Stimulated activated CD4-positive, alpha-beta T cell treated with anti-CD3 and anti-CD28 coated beads, Interleukin-12 subunit alpha, Interleukin-12 subunit beta, amount 100 ng/mL, for 4 hours (primary cell): Measurements from ENCODE around the gene FIBCD1.

ENCODE experiments used
- DNase-seq: peaks from one replicate; pipeline ENCODE4 v3.0.0-alpha.2; 2020

The FIBCD1 gene

DNA sequence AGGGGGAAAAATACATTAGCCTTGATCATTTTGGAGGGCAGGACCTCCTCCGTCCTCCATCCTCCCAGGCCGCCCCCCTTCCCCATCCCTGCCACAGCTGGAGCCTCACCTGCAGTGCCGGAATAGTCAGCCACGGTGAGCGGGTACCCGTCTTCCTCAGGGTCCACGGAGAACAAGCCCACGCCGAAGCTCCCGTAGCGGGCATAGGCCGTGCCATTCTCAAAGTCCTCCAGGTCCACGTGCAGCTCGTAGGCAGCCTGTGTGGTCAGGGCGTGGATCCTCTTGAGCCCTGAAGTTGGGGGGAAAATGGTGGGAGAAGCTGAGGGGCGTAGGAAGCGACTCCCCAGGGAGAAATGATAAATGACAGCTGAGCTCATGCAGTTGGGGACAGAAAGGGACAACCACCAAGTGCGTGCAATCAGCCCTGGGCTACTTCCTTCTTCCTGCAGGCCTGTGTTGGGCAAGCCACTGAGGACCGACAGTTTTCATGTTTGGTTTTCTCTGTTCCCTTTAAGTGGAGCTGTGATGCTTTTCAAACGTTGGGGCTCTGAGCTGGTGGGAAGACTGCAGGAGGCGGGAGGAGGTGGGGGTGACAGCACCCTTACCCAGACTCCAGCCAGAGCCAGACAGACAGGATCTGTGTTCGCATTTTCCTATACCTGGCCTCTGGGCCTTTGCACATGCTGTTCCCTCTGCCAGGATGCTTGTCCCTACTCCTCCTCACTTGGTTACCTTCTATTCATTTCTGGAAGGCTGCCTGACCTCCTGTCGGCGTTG, 33.7 kb downstream of the FIBCD1 start:
- no peak for DNase-seq

DNA sequence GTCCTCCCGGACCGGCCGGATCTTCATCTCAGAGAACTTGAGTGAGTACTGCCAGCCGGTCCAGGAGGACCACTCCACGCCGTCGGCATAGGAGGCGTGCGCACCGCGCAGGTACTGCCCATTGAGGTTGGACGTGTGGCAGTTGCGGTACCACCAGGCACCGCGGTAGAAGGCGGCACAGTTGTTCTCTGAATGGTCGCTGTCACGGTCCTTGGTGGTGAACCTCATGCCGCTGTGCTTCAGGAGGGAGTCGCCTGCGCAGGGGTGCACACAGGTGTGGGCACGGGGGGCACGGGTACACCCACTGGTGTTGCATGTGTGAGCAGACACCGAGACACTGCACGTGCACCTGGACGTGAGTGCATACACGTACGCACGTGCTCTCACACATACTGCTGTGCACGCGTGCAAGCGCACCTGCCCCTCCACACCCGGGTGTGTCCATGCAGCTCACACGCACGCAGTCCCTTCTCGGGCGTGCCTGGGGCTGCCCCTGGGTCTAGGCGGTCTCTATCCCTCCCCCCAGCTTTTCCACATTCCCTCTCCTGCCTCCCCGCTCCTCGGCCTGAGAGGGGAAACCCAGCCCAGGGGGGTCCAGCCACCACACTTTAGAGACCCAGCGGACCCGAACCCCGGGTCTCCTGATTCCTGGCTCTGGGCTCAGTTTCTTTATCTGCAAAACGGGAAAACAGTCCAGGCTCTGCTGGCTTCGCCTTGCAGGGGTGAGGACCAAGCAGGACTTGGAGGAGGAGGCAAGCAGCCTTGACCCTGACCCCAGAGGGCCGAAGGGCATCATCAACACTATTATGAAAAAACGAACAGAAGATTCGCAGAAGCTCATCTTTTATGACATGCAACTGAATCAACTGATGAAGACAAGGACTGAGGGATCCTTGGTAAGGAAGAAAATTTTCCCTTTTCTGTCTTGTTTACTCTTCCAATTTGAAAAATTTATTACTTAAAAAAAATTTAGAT, 34.7 kb downstream of the FIBCD1 start:
- DNase-seq = no peak

GRCh38 chr9:130903194-130904069, 35.6 kb downstream of the FIBCD1 start:
- DNase-seq = no peak

DNA sequence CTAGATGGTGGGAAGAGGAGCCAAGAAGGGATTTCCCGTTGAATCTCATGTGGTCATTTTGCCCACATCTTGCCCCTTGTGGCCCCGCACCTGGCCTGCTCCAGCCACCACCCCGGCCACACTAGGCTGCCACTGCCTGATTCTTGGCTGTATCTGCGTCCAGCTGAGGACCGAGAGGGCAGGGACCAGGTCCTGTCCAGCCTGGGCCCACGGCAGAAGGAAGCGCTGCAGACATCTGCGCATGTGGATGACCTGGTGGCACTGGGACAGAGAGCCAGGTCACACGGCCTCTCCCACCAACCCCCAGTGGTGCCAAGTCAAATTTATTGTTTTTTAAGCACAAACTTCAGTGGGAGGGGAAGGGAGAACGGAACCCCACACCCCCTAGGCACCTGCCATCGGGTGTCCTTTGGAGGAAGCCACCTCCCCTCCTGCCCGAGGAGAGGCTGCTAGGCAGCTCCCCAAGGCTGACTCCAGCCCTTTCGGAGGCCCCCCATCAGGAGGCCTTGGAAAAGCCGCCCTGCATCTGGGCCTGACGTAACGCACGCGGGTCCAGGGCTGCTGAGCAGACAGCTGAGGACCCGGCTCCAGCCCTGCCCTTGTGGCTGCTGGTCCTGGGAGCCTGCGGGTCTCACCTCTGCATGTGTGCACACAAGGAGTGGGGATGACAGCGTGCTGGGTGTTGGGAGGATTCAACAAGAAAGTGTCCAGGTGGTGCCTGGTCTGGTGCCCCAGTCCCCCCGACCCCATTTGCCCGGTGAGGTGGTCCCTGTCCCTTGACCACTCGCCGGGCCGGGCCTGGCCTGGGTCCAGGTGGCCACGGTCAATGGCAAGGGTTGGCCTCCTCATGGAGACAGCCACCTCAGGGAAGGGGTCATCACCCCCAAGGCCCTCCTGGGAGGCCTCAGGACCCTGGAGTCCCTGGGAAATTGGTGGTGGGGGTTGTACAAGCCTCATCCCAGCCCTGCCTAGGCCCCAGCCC, 36.6 kb downstream of the FIBCD1 start:
- no peak for DNase-seq

- no peak for DNase-seq
Observed at GRCh38 chr9:130901498-130902203, 37.4 kb downstream of the FIBCD1 start.

DNA sequence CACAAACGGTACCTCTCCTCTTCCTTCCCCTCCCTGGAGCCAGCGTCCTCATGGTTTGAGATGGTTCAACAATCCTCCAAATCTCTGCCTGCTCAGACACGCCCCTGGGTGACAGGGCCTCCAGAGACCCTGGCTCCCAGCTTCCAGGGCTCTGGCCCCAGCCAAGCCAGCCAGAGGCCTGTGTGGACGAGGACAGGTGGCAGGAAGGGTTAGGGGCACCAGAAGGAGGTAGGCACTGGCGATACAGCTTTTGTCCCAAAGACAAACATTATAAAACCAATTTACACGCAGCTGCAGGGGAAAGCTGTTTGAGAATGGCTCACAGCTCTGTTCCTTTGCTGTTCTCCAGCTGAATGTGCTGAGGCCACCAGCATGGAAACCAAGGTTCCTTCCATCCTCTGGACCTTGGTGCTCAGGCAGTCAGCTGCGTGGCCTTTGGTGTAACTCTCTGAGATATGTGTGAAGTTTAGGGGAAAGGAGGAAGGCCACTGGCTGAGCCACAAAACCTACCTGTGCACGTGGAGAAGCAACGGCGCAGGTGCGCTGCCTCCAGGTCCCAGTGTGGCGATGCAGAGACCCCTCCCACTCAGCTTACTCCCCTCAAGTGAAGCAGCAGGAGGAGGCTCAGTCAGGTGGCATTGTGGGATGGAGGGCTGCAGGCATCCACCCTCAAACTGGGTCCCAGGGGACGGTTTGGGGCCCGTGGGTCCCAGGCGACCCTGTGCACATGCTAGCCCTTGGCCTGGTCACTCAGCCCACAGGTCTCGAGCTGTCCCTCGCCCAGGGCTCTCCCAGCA, 38.1 kb downstream of the FIBCD1 start:
- DNase-seq = no peak

GRCh38 chr9:130899051-130899748, 39.8 kb downstream of the FIBCD1 start:
- no peak for DNase-seq

GRCh38 chr9:130898552-130898852, 40.5 kb downstream of the FIBCD1 start:
- DNase-seq = no peak

DNA sequence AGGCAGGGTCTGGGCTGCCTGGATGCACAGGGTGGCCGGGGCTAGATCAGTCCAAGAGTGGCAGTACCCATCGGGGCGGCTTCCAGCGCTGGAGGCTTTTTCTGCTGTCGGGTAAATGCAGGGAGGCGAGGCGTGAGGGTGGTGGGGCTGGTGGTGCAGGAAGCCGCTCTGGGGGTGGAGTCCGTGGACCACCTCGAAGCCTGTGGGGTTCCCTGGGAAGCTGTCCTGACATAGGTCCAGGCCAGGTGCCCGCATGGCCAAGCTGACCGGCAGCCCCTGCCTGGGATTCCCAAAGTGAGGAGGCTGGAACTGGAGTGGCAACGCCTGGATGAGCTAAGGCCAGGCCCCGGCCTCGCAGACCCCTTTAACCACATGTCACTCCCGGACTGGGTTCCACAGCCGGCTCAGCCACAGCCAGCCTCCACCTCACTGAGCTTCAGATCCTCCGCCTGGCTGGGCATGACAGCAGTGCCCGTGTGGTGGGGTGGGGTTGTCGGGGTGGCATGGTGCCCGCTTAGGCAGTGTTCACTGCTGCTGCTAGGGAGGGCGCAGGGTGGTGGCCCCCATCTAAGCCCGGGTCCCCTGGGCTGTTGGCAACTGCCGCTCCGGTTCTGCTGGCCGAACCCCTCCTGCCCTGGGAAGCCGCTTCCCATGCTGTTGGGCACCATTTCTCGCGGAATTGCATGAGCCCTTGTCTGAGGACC, 41.0 kb downstream of the FIBCD1 start:
- no peak for DNase-seq

DNA sequence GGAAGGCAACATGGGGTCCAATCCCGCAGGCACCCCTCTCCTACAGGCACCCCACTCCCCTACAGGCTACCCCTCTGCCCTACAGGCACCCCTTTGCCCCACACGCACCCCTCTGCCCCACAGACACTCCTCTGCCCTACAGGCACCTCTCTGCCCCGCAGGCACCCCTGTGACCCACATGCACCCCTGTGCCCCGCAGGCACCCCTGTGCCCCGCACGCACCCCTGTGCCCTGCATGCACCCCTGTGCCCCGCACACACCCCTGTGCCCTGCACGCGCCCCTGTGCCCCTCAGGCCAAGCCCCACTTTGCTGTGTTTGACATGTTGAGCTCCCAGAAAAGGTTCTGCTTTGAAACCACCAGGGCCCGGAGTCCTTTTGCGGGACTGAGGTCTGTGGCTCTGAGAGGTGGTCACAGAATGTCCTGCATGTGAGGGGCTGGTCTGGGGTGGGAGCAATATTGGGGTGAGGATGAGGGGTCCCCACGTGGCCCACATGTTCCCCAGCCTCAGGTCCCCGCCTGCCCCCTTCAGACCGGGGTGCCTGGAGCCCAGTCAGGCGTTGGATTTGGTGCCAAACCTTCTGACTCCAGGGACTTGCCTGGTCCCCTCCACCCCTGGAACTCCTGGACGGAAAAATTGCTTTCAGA, 41.8 kb downstream of the FIBCD1 start:
- DNase-seq = no peak

- no peak for DNase-seq
Observed at GRCh38 chr9:130896233-130897014, 42.6 kb downstream of the FIBCD1 start, which contains the start of gene QRFP. Gene QRFP, minus strand, starts transcription at chr9:130896812. Its CDS starts 2,974 bp downstream, at chr9:130893838.

- no peak for DNase-seq
Observed at GRCh38 chr9:130895481-130896232, 43.4 kb downstream of the FIBCD1 start.

DNA sequence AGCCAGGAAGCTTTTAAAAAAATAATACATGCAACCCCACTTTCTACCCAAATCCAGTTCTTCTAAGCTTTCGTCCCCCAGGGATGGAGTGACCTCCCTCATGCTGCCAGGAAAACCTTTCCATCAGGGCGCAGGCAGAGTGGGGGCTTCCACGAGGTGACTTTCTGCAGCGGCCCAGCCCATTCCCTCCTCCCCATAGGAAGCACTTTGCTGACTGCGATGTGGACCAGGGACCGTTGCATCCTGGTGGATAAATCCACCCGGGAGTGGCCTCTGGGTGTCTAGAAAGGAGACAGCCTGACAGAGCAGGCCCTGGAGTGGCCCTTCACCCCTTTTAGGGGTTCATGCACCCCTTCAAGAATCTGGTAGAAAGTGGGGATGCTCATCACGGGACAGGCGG, 44.0 kb downstream of the FIBCD1 start:
- DNase-seq = no peak

DNA sequence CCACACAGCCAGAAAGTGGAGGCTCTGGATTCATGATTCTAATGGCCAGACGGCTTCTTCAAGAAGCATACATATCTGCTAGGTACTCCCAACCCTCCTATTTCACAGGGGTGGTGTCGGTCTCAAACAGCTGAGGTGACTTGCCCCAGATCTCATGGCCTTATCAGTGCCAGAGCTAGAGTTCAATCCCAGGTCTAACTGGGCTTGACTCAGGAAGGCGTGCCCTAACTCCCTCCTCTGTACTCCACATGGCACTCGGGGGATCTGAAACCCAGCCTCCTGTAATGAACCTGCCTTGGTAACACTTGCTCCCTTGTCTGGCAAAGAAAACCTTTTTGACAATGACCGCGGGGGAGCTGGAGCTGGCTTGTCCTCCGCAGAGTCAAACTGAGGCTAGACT, 44.5 kb downstream of the FIBCD1 start:
- no peak for DNase-seq

GRCh38 chr9:130893341-130894101, 45.5 kb downstream of the FIBCD1 start:
- no peak for DNase-seq
